SHP77 (cell line): ENCODE measurements around the gene PIGQ.
A peak's percentile ranks its signal among the peaks of the same experiment; 100 is the strongest.
"Not testable (repeated sequence)": the region's sequence is repeated elsewhere in the genome, so short reads cannot be mapped to it uniquely, and the experiment has no call there.

Source experiments
- DNase-seq, 2 experiments: peaks; one replicate each; lab custom pipeline; 2025; lab: John Stamatoyannopoulos, UW

PIGQ gene

GRCh38 chr16:586047-586644, 16.4 kb downstream of the PIGQ start:
- DNase-seq, result no peak

- no peak for DNase-seq
Observed at GRCh38 chr16:586645-587590, 17.1 kb downstream of the PIGQ start.

- no peak for DNase-seq
Observed at GRCh38 chr16:588639-588888, 18.8 kb downstream of the PIGQ start.

- peak; percentile 86 to 88 for DNase-seq
Observed at GRCh38 chr16:588889-589657, 19.3 kb downstream of the PIGQ start.

- DNase-seq, result peak; percentile 92 to 97
Observed at GRCh38 chr16:589658-590187, 20.0 kb downstream of the PIGQ start, which contains the start of gene RAB40C. Gene RAB40C (plus strand): TSS chr16:590066. CDS start chr16:590292, 226 bp downstream.

GRCh38 chr16:590188-590814, 20.5 kb downstream of the PIGQ start:
- DNase-seq, result no peak

GRCh38 chr16:590815-591200, 21.0 kb downstream of the PIGQ start:
- DNase-seq, result no peak

- DNase-seq, result no peak
Observed at GRCh38 chr16:591231-591630, 21.5 kb downstream of the PIGQ start.

- no peak for DNase-seq
Observed at GRCh38 chr16:591892-592517, 22.2 kb downstream of the PIGQ start.

GRCh38 chr16:592518-593306, 22.9 kb downstream of the PIGQ start:
- peak; percentile 90 to 91 for DNase-seq

- DNase-seq, result peak in 1 of 2 experiments; percentile 41
Observed at GRCh38 chr16:593406-593805, 23.6 kb downstream of the PIGQ start.

- DNase-seq, result no peak
Observed at GRCh38 chr16:593807-594206, 24.0 kb downstream of the PIGQ start.

GRCh38 chr16:595094-595528, 25.3 kb downstream of the PIGQ start:
- no peak for DNase-seq

GRCh38 chr16:595942-596735, 26.4 kb downstream of the PIGQ start:
- peak in 1 of 2 experiments; percentile 35 for DNase-seq

GRCh38 chr16:596736-597060, 26.9 kb downstream of the PIGQ start:
- DNase-seq, result no peak

- not testable (repeated sequence) for DNase-seq
Observed at GRCh38 chr16:597655-598054, 27.9 kb downstream of the PIGQ start.

- DNase-seq, result no peak
Observed at GRCh38 chr16:598823-599739, 29.3 kb downstream of the PIGQ start.

- DNase-seq, result peak in 1 of 2 experiments; percentile 17
Observed at GRCh38 chr16:600781-601180, 31.0 kb downstream of the PIGQ start.

GRCh38 chr16:603933-604332, 34.2 kb downstream of the PIGQ start:
- no peak for DNase-seq
